NCI-H748 (cell line): ENCODE results near the gene REV1.
"Not testable (repeated sequence)": the region's sequence is repeated elsewhere in the genome, so short reads cannot be mapped to it uniquely, and the experiment has no call there.

Experiments used
- DNase-seq: peaks from one replicate; lab custom pipeline; 2025; ENCODE audit not compliant: unreplicated experiment; lab: John Stamatoyannopoulos, UW

Gene REV1

GRCh38 chr2:99356853-99357252 is 133.0 kb downstream of the REV1 start:
- no peak for DNase-seq

DNA sequence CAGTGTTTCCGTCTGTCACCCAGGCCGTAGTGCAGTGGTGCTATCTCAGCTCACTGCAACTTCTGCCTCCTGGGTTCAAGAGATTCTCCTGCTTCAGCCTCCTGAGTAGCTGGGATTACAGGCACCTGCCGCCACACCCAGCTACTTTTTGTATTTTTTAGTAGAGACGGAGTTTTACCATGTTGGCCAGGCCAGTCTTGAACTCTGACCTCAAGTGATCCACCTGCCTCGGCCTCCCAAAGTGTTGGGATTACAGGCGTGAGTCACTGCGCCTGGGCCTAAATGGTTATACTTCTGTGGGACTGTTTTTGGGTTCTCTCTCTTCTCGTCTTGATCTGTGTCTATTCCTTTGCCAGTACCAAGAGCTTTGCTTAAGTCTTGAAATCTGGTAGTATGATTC is 135.0 kb downstream of the REV1 start:
- DNase-seq: not testable (repeated sequence)

- no peak for DNase-seq
Observed at GRCh38 chr2:99354070-99354469, 135.7 kb downstream of the REV1 start.
